HepG2 (cell line): ENCODE measurements around the gene PLAAT3. TPM values are rescaled to one million over a fixed set of nuclear protein-coding genes. Genes with fewer than 3 reads are reported as not detected.
"Not testable (repeated sequence)": the region's sequence is repeated elsewhere in the genome, so short reads cannot be mapped to it uniquely, and the experiment has no call there.

Source experiments
- ATAC-seq: fragments of 200-7000 bp; cut with Tn5 transposase; 3 replicates; pipeline ENCODE4 v1.9.1; 2020; ENCODE audit warnings: mild to moderate bottlenecking, moderate library complexity
- BruUV-seq: library from RNA; stranded (reverse); fragments of 400-500 nt; replicated peaks from 2 replicates; lab custom pipeline; 2021; lab: Mats Ljungman, UMichigan
- CTCF ChIA-PET: fragments of 300-600 bp; formaldehyde crosslinking; extraction: SDS; loops from one replicate; lab custom pipeline; 2021; ENCODE audit warnings: low total read pairs, inconsistent platforms, low intra/inter-chr PET ratio; lab: Yijun Ruan, JAX
- POLR2A ChIA-PET: fragments of 350-600 bp; sonication (Branson Sonifier 250); formaldehyde crosslinking; loops from one replicate; lab custom pipeline; 2020; ENCODE audit warnings: antibody characterized with exemption, inconsistent platforms; lab: Yijun Ruan, JAX
- DNase-seq: peaks from one replicate; pipeline ENCODE4 v3.0.0-alpha.2; 2015; ENCODE audit warnings: low spot score
- FAIRE-seq: peaks from 3 replicates; lab custom pipeline; 2011; peaks lifted over from hg19 to GRCh38; lab: Jason Lieb, UNC
- H2AFZ ChIP-seq: one replicate; pipeline ENCODE4 v1.6.1; 2011; ENCODE audit warnings: low read length, inconsistent platforms
- H3K27ac ChIP-seq: fragments of 300-600 bp; 3 replicates; pipeline ENCODE4 v1.8.0; 2011; ENCODE audit warnings: mixed run types, mild to moderate bottlenecking, mixed read lengths, low read length, inconsistent platforms; ENCODE audit not compliant: insufficient read depth; ENCODE audit errors: extremely low read length
- H3K27me3 ChIP-seq, 2 experiments: fragments of 200-600 bp in 1 of 2; 2 replicates in 1 of 2; 3 replicates in 1 of 2; pipeline versions ENCODE4 v1.6.0 to v1.8.0; 2011; ENCODE audit warnings: low read length in 2 of 2, mild to moderate bottlenecking in 2 of 2, moderate library complexity in 2 of 2, inconsistent platforms in 1 of 2; ENCODE audit not compliant: insufficient read depth in 2 of 2, control insufficient read depth in 1 of 2
- H3K36me3 ChIP-seq, 2 experiments: fragments of 200-600 bp in 1 of 2; replicated peaks in 1 of 2; 2 replicates in 1 of 2; 3 replicates in 1 of 2; pipeline versions ENCODE4 v1.5.1 to v1.8.0; 2011; ENCODE audit warnings: low read length in 2 of 2, inconsistent platforms in 1 of 2; ENCODE audit not compliant: insufficient read depth in 2 of 2, control insufficient read depth in 1 of 2
- H3K4me1 ChIP-seq: 2 replicates; pipeline ENCODE4 v1.5.1; 2012; ENCODE audit warnings: low read length, inconsistent platforms; ENCODE audit not compliant: insufficient read depth
- H3K4me2 ChIP-seq: 2 replicates; pipeline ENCODE4 v1.6.0; 2011; ENCODE audit warnings: low read depth, low read length, inconsistent platforms
- H3K4me3 ChIP-seq, 3 experiments: fragments of 200-600 bp in 1 of 3; sonication (generic), shearing (Covaris generic) in 1 of 3; replicated peaks in 1 of 3; 2 replicates each; pipeline ENCODE4 v1.5.1; 2011 to 2016; ENCODE audit warnings: low read length in 3 of 3, inconsistent platforms in 2 of 3, low read depth in 2 of 3, mild to moderate bottlenecking in 2 of 3, control low read depth in 1 of 3, mixed read lengths in 1 of 3; ENCODE audit not compliant: insufficient read depth in 1 of 3
- H3K79me2 ChIP-seq: one replicate; pipeline ENCODE4 v1.6.1; 2011; ENCODE audit warnings: low read length, inconsistent platforms; ENCODE audit not compliant: insufficient read depth
- H3K9ac ChIP-seq: 2 replicates; pipeline ENCODE4 v1.6.0; 2011; ENCODE audit warnings: mild to moderate bottlenecking, low read depth, low read length, inconsistent platforms; ENCODE audit not compliant: insufficient read depth
- H3K9me3 ChIP-seq: 2 replicates; pipeline ENCODE4 v1.5.1; 2012; ENCODE audit warnings: mild to moderate bottlenecking, low read length
- H4K20me1 ChIP-seq: 2 replicates; pipeline ENCODE4 v1.6.0; 2011; ENCODE audit warnings: inconsistent platforms, mild to moderate bottlenecking, low read length, moderate library complexity; ENCODE audit not compliant: insufficient read depth
- ESRRA ChIP-seq: sonication (generic); formaldehyde crosslinking; IDR thresholded peaks from 2 replicates; pipeline ENCODE4 v1.5.1; 2020; ENCODE audit warnings: mild to moderate bottlenecking, low read depth, missing genetic modification reagents
- FOXO1 ChIP-seq: sonication (generic); formaldehyde crosslinking; IDR thresholded peaks from 2 replicates; pipeline ENCODE4 v1.4.0; 2020; ENCODE audit warnings: missing genetic modification reagents
- TEAD3 ChIP-seq: optimal IDR thresholded peaks from 2 replicates; pipeline ENCODE3; 2016; ENCODE audit warnings: borderline replicate concordance
- ZNF484 ChIP-seq: sonication (generic); formaldehyde crosslinking; IDR thresholded peaks from 2 replicates; pipeline ENCODE4 v1.5.1; 2020; ENCODE audit warnings: mild to moderate bottlenecking, low read depth, missing genetic modification reagents, borderline replicate concordance
- ZNF83 ChIP-seq: sonication (generic); formaldehyde crosslinking; IDR thresholded peaks from 2 replicates; pipeline ENCODE4 v1.4.0; 2020; ENCODE audit warnings: missing genetic modification reagents, mild to moderate bottlenecking, borderline replicate concordance
- WGBS: methylation state at CpG from one replicate; pipeline ENCODE4 v1.1.6; 2017; ENCODE audit warnings: low lambda C conversion rate; 5-methylcytosine and 5-hydroxymethylcytosine counted together
- in situ Hi-C: cut with HindIII; loops from 2 replicates; pipeline ENCODE4 v1.10.0; 2017; ENCODE audit warnings: low pct_unique_long_range_greater_than_20kb; ENCODE audit not compliant: extremely low pct_ligation_motif_present
- intact Hi-C: fragments of 100-400 bp; cut with micrococcal nuclease; formaldehyde crosslinking; loops from one replicate; pipeline ENCODE4 v1.10.0; 2022; ENCODE audit not compliant: unreplicated experiment
- polyA plus RNA-seq, 8 experiments: library from polyadenylated mRNA; depleted of rRNA in 3 of 8; stranded (reverse) in 7 of 8; unstranded in 1 of 8; fragments of >200 nt; fragmentation: Illumina TruSeq in 4 of 8; extraction: Trizol in 4 of 8; gene quantifications; 2 replicates each; pipeline versions ENCODE4 v1.2.1 to v1.2.3, GENCODE V29; 2011 to 2016; ENCODE audit warnings: low read depth in 4 of 8, missing spikeins in 1 of 8, mixed read lengths in 1 of 8; ENCODE audit not compliant: insufficient read depth in 1 of 8
- total RNA-seq, 5 experiments: library from RNA; depleted of rRNA; stranded (reverse); fragments of >200 nt; fragmentation: Illumina TruSeq; extraction: Trizol; gene quantifications; 2 replicates each; pipeline ENCODE4 v1.2.3, GENCODE V29; 2016; ENCODE audit warnings: low read depth in 1 of 5
- TF ChIP-seq, protein P1 (sequence below): sonication (generic); formaldehyde crosslinking; IDR thresholded peaks from 2 replicates; pipeline ENCODE4 v1.4.0; 2020; ENCODE audit warnings: missing genetic modification reagents

PLAAT3 gene
- total and polyA plus RNA-seq, 2 of the 13 experiments (the other 11 are each of a cell fraction or from before 2014, with no cell fraction given), result 9.3 to 16.4 TPM

DNA sequence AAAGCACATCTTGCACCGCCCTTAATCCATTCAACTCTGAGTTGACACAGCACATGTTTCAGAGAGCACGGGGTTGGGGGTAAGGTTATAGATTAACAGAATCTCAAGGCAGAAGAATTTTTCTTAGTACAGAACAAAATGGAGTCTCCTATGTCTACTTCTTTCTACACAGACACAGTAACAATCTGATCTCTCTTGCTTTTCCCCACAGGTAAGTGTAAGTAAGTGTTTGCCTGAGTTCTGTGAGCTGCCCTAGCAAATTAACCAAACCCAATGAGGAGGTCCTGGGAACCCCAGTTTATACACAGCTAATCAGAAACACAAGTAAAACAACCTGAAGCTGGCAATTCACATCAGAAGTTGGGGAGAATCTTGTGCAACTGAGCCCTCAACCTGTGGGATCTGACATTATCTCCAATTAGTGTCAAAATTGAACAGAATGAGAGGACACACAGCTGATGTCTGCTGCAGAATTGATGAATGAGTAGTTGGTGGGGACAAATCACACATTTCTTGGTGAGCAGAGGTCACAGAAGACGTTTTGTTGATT, 85.4 kb downstream of the PLAAT3 start:
- H3K9me3 ChIP-seq, ATAC-seq, H4K20me1 ChIP-seq, BruUV-seq, H3K4me3 ChIP-seq, CTCF ChIA-PET, DNase-seq, H3K27me3 ChIP-seq, intact Hi-C loops, in situ Hi-C loops, H3K79me2 ChIP-seq, FAIRE-seq, H3K9ac ChIP-seq, H3K27ac ChIP-seq, POLR2A ChIA-PET, H3K36me3 ChIP-seq, H2AFZ ChIP-seq, H3K4me2 ChIP-seq: not testable (repeated sequence)
- WGBS, result 0% methylated on average over 1 of the region's 3 CpGs
- peaks cover 16% of the 10 kb centered on the region for H3K4me1 ChIP-seq

DNA sequence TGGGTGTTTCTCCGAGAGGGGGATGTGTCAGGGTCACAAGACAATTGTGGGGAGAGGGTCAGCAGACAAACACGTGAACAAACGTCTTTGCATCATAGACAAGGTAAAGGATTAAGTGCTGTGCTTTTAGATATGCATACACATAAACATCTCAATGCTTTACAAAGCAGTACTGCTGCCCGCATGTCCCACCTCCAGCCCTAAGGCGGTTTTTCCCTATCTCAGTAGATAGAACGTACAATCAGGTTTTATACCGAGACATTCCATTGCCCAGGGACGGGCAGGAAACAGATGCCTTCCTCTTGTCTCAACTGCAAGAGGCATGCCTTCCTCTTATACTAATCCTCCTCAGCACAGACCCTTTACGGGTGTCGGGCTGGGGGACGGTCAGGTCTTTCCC, 86.1 kb downstream of the PLAAT3 start:
- CTCF ChIA-PET, H3K4me2 ChIP-seq, BruUV-seq: not testable (repeated sequence)

DNA sequence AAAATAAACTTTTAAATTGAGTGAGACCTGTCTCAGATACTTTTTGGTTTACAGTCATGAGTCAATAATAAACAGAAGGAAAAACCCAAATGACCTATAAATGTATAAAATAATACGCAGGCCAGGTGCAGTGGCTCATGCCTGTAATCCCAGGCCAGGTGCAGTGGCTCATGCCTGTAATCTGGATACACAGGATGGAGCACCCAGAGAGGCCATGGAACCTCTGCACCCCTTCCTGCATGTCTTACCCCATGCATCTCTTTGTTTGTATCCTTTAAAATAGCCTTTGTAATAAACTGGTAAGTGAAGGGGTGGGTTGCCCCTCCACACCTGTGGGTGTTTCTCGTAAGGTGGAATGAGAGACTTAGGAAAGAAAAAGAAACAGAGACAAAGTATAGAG, 86.6 kb downstream of the PLAAT3 start:
- in situ Hi-C loops, result no loop called here
- no peak for ATAC-seq
- POLR2A ChIA-PET, result no interaction called here

More for the DNA sequence above, 86.1 kb downstream of the PLAAT3 start:
- FAIRE-seq, ATAC-seq, H3K36me3 ChIP-seq, H3K9me3 ChIP-seq, H3K79me2 ChIP-seq, H3K4me3 ChIP-seq, H3K27ac ChIP-seq, DNase-seq, POLR2A ChIA-PET, H3K27me3 ChIP-seq, H4K20me1 ChIP-seq, intact Hi-C loops, H2AFZ ChIP-seq, H3K9ac ChIP-seq, in situ Hi-C loops: not testable (repeated sequence)
- H3K4me1 ChIP-seq, result peaks cover 16% of the 10 kb centered on the region
- WGBS, result 59% methylated on average over 8 of the region's 11 CpGs

More for the DNA sequence above, 86.6 kb downstream of the PLAAT3 start:
- Histone ChIP-seq H3K27ac (no peak overlapping the region), H3K27me3 (no peaks in the 10 kb centered on the region), H3K4me2 (no peak overlapping the region), H4K20me1 (no peaks in the 10 kb centered on the region), H2AFZ (no peak overlapping the region), H3K9me3 (no peaks in the 10 kb centered on the region; the same call in 1 of the 2 replicates), H3K9ac (no peak overlapping the region), H3K4me3 (no peak overlapping the region), H3K4me1 (peaks cover 16% of the 10 kb centered on the region), H3K36me3 (no peaks in the 10 kb centered on the region), H3K79me2 (no peaks in the 10 kb centered on the region)
- intact Hi-C loops, result no loop called here
- no peak for FAIRE-seq
- TF ChIP-seq FOXO1 (CRISPR knock-in tag) (no peak), TEAD3 (CRISPR knock-in tag) (no peak), ZNF83 (no peak), ESRRA (CRISPR knock-in tag) (no peak), ZNF484 (CRISPR knock-in tag) (no peak)
- TF ChIP-seq, protein P1, sequence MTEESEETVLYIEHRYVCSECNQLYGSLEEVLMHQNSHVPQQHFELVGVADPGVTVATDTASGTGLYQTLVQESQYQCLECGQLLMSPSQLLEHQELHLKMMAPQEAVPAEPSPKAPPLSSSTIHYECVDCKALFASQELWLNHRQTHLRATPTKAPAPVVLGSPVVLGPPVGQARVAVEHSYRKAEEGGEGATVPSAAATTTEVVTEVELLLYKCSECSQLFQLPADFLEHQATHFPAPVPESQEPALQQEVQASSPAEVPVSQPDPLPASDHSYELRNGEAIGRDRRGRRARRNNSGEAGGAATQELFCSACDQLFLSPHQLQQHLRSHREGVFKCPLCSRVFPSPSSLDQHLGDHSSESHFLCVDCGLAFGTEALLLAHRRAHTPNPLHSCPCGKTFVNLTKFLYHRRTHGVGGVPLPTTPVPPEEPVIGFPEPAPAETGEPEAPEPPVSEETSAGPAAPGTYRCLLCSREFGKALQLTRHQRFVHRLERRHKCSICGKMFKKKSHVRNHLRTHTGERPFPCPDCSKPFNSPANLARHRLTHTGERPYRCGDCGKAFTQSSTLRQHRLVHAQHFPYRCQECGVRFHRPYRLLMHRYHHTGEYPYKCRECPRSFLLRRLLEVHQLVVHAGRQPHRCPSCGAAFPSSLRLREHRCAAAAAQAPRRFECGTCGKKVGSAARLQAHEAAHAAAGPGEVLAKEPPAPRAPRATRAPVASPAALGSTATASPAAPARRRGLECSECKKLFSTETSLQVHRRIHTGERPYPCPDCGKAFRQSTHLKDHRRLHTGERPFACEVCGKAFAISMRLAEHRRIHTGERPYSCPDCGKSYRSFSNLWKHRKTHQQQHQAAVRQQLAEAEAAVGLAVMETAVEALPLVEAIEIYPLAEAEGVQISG, result no peak
- DNase-seq, result no peak
- CTCF ChIA-PET, result no interaction called here
- WGBS, result 61% methylated on average over 2 of the region's 2 CpGs
- BruUV-seq, result no TSS peak
